ENCODE measurements around the gene BLMH. TPM values are rescaled to one million over a fixed set of nuclear protein-coding genes. Genes with fewer than 3 reads are reported as not detected.

Gene BLMH
- total and polyA plus RNA-seq, 2 donors (not counting 3 experiments of a cell fraction or from before 2014, with no cell fraction given), result 24.6 to 65.8 TPM

DNA sequence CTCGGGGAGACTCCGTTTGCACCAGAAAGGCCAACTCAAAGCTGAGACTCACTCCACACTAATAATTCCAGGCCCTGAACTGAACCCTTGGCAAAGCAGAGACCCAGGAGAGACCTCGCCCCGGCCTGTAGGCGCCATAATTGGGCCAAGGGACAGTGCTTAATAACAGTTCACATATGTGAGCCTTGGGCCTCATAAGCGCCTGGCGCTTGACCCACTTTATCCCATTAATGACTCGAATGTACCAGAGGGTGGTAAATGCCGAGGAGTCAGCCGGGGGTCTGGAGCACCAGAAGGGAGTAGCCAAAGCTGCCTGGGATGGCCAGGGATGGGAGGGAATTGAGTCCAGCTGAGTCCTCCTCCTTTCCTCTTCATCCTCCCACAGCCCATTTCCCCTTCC is 80.8 kb downstream of the BLMH start:
- DNase-seq (ENCODE audit: low read depth, low spot score), result no peak
- no peak overlapping the region for H3K4me3 ChIP-seq (replicated peaks in 1 of 3; ENCODE audit: insufficient read depth in 1 of 3, low read depth in 1 of 3, low read length in 3 of 3)
- H3K27ac ChIP-seq (ENCODE audit: insufficient read depth, low read depth, low read length), result no peak overlapping the region
- no peaks in the 10 kb centered on the region for H3K79me2 ChIP-seq (ENCODE audit: control insufficient read depth, insufficient read depth, low read length)
- dilution Hi-C loops (cut with MboI; ENCODE audit: extremely low pct_ligation_motif_present, low sequenced_read_pairs), result no loop called here
- H3K4me1 ChIP-seq (ENCODE audit: control insufficient read depth, extremely low read depth, insufficient read depth, low read length), result no peaks in the 10 kb centered on the region
- FAIRE-seq, result no peak
- H3K36me3 ChIP-seq (ENCODE audit: control insufficient read depth in 2 of 2, extremely low read depth in 1 of 2, insufficient read depth in 2 of 2, low read length in 2 of 2), result no peaks in the 10 kb centered on the region
- no peak overlapping the region for H3K4me2 ChIP-seq (ENCODE audit: insufficient read depth, low read length)
- no peak overlapping the region for H3K9ac ChIP-seq (replicated peaks; ENCODE audit: extremely low read depth, insufficient read depth, low read length)
- ChIA-PET POLR2A (no interaction called here), CTCF (no interaction called here)
- TF ChIP-seq JUN (IDR thresholded peaks at IDR 0.05; ENCODE audit: borderline replicate concordance, insufficient read depth, insufficient read length, low read depth) (no peak), EZH2 (IDR thresholded peaks at IDR 0.05; ENCODE audit: borderline replicate concordance, low read depth, low read length, severe bottlenecking) (no peak), GATA2 (IDR thresholded peaks at IDR 0.05; ENCODE audit: insufficient read depth, insufficient read length, low read depth, low read length) (no peak), POLR2AphosphoS5 (IDR thresholded peaks at IDR 0.05; ENCODE audit: insufficient read depth, low read depth, low read length) (no peak), FOS (IDR thresholded peaks at IDR 0.05; ENCODE audit: borderline replicate concordance, insufficient read depth, low read length) (no peak), MYC (IDR thresholded peaks at IDR 0.05; ENCODE audit: low read depth, low read length) (no peak), POLR2A (IDR thresholded peaks at IDR 0.05; ENCODE audit: low read depth, low read length) (no peak)
- TF ChIP-seq, protein P1, sequence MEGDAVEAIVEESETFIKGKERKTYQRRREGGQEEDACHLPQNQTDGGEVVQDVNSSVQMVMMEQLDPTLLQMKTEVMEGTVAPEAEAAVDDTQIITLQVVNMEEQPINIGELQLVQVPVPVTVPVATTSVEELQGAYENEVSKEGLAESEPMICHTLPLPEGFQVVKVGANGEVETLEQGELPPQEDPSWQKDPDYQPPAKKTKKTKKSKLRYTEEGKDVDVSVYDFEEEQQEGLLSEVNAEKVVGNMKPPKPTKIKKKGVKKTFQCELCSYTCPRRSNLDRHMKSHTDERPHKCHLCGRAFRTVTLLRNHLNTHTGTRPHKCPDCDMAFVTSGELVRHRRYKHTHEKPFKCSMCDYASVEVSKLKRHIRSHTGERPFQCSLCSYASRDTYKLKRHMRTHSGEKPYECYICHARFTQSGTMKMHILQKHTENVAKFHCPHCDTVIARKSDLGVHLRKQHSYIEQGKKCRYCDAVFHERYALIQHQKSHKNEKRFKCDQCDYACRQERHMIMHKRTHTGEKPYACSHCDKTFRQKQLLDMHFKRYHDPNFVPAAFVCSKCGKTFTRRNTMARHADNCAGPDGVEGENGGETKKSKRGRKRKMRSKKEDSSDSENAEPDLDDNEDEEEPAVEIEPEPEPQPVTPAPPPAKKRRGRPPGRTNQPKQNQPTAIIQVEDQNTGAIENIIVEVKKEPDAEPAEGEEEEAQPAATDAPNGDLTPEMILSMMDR (IDR thresholded peaks at IDR 0.05; ENCODE audit: extremely low read depth in 1 of 2, insufficient read depth in 1 of 2, low read depth in 1 of 2, low read length in 2 of 2), result no peak
- TF ChIP-seq, protein P2, sequence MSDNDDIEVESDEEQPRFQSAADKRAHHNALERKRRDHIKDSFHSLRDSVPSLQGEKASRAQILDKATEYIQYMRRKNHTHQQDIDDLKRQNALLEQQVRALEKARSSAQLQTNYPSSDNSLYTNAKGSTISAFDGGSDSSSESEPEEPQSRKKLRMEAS (IDR thresholded peaks at IDR 0.05; ENCODE audit: insufficient read depth, insufficient read length), result no peak
- intact Hi-C loops (cut with micrococcal nuclease), result no loop called here
- no peaks in the 10 kb centered on the region for H3K27me3 ChIP-seq (ENCODE audit: control insufficient read depth in 2 of 2, insufficient read depth in 2 of 2, low read length in 2 of 2)
- H2AFZ ChIP-seq (ENCODE audit: low read depth, low read length), result no peak overlapping the region
- H4K20me1 ChIP-seq (replicated peaks; ENCODE audit: control insufficient read depth, extremely low read depth, insufficient read depth, low read length), result no peaks in the 10 kb centered on the region
- no TSS peak for BruUV-seq (replicated peaks)
- no peaks in the 10 kb centered on the region for H3K9me3 ChIP-seq (replicated peaks; ENCODE audit: control insufficient read depth, insufficient read depth, low read length)
- no peaks in the 10 kb centered on the region for H3K9me1 ChIP-seq (replicated peaks; ENCODE audit: control insufficient read depth, extremely low read depth, insufficient read depth, low read length)

Measured in endothelial cell of umbilical vein (primary cell).